ENCODE results near the gene CDH20.

DNA sequence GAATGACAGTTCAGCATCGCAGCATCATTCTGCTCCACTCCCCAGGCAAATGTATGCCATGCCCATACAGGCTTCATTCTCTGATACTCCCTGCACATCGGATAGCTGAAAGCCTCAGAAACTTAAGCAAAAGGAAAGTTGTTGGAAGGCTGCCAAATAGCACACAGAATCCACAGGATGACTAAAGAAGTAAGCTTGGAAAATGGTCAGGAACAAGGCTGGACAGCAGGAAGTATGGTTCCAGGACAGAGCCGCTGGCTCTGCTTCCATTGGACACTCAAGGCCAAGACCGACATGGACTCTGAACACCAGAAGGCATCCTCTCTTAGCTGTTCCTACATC, 256.5 kb downstream of the CDH20 start:
- TF ChIP-seq POLR2A (IDR thresholded peaks at IDR 0.05; ENCODE audit: low read depth, low read length) (no peak), BHLHE40 (IDR thresholded peaks at IDR 0.05; ENCODE audit: low read depth, low read length) (no peak), RCOR1 (IDR thresholded peaks at IDR 0.05; ENCODE audit: insufficient replicate concordance, low read length) (no peak), MAFK (IDR thresholded peaks at IDR 0.05; ENCODE audit: low read depth, low read length) (no peak), RFX5 (IDR thresholded peaks at IDR 0.05; ENCODE audit: low read depth, low read length) (no peak), MAZ (IDR thresholded peaks at IDR 0.05; ENCODE audit: borderline replicate concordance, low read depth, low read length) (no peak), CEBPB (IDR thresholded peaks at IDR 0.05; ENCODE audit: low read depth, low read length) (no peak), RAD21 (IDR thresholded peaks at IDR 0.05; ENCODE audit: low read length) (no peak)
- TF ChIP-seq, protein P1, sequence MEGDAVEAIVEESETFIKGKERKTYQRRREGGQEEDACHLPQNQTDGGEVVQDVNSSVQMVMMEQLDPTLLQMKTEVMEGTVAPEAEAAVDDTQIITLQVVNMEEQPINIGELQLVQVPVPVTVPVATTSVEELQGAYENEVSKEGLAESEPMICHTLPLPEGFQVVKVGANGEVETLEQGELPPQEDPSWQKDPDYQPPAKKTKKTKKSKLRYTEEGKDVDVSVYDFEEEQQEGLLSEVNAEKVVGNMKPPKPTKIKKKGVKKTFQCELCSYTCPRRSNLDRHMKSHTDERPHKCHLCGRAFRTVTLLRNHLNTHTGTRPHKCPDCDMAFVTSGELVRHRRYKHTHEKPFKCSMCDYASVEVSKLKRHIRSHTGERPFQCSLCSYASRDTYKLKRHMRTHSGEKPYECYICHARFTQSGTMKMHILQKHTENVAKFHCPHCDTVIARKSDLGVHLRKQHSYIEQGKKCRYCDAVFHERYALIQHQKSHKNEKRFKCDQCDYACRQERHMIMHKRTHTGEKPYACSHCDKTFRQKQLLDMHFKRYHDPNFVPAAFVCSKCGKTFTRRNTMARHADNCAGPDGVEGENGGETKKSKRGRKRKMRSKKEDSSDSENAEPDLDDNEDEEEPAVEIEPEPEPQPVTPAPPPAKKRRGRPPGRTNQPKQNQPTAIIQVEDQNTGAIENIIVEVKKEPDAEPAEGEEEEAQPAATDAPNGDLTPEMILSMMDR (conservative IDR thresholded peaks at IDR 0.05; ENCODE audit: low read depth, low read length) = no peak
- TF ChIP-seq, protein P2, sequence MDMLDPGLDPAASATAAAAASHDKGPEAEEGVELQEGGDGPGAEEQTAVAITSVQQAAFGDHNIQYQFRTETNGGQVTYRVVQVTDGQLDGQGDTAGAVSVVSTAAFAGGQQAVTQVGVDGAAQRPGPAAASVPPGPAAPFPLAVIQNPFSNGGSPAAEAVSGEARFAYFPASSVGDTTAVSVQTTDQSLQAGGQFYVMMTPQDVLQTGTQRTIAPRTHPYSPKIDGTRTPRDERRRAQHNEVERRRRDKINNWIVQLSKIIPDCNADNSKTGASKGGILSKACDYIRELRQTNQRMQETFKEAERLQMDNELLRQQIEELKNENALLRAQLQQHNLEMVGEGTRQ (IDR thresholded peaks at IDR 0.05; ENCODE audit: low read depth, low read length) = no peak
